ENCODE results near the gene FARP1. TPM values are rescaled to one million over a fixed set of nuclear protein-coding genes. Genes with fewer than 3 reads are reported as not detected.

Gene FARP1
- total and polyA plus RNA-seq, 2 of the 13 experiments (the other 11 are each of a cell fraction or from before 2014, with no cell fraction given), result 70.6 to 126 TPM

DNA sequence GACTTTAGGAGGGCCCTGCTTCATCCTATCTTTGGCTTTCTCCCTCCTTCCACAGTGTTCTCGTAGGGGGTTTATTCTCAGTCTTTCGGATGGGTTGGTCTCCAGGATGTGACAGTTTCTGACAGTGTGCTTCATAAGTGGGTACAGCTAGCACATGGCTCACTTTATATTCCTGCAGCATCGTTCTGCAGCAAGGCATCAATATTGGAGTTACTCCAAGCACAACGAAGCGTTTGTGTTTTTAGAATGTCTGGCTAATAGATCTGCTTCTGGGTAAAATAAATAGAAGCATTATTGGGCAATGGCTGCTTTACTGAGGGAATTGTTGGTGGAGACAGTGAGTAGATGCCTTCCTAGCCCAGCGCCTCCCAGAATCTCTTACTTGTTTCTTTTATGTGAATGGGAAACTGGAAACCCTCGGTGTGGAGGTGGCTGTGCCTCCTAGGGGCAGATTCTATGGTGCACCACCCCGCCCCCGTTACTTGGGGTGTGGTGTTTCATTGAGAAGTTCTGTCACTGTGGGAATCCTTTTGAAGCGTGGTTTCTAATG is 2.0 kb downstream of the FARP1 start (continued):
- TF ChIP-seq ZFY (CRISPR knock-in tag; IDR thresholded peaks at IDR 0.05) (peak; percentile 10; the same call in 1 of the 2 replicates), KLF16 (CRISPR knock-in tag; IDR thresholded peaks at IDR 0.05) (peak in 1 of 2 experiments; percentile 7; a peak in 1 of 4 replicates), NR1H2 (CRISPR knock-in tag; IDR thresholded peaks at IDR 0.05; ENCODE audit: borderline replicate concordance, low read depth) (no peak), MAZ (IDR thresholded peaks at IDR 0.05; ENCODE audit: borderline replicate concordance, low read depth, low read length) (no peak), MAZ (CRISPR knock-in tag; IDR thresholded peaks at IDR 0.05; ENCODE audit: low read depth) (0 out of 2 replicates have a peak, but pooled peaks have one; percentile 24), GATAD2A (CRISPR knock-in tag; IDR thresholded peaks at IDR 0.05) (peak; percentile 37; the same call in 1 of the 2 replicates), NR2F6 (IDR thresholded peaks at IDR 0.05) (peak; percentile 22; the same call in 1 of the 2 replicates), NR2F6 (CRISPR knock-in tag; IDR thresholded peaks at IDR 0.05) (peak; percentile 45), CENPT (CRISPR knock-in tag; IDR thresholded peaks at IDR 0.05; ENCODE audit: low read depth) (no peak), ZNF124 (CRISPR knock-in tag; IDR thresholded peaks at IDR 0.05) (no peak), POLR2A (IDR thresholded peaks at IDR 0.05; ENCODE audit: insufficient read depth in 1 of 2, low read depth in 2 of 2, low read length in 2 of 2) (peak in 1 of 2 experiments; percentile 45; a peak in 2 of 4 replicates), FOXA1 (IDR thresholded peaks at IDR 0.05) (no peak), FOXA1 (CRISPR knock-in tag; IDR thresholded peaks at IDR 0.05) (no peak), SIN3A (IDR thresholded peaks at IDR 0.05; ENCODE audit: borderline replicate concordance, low read depth, low read length) (peak; percentile 52; the same call in 1 of the 2 replicates), ZNF790 (CRISPR knock-in tag; IDR thresholded peaks at IDR 0.05; ENCODE audit: borderline replicate concordance) (no peak), ZNF629 (CRISPR knock-in tag; conservative IDR thresholded peaks at IDR 0.05) (no peak), CBX5 (CRISPR knock-in tag; IDR thresholded peaks at IDR 0.05; ENCODE audit: borderline replicate concordance) (no peak), ZNF230 (CRISPR knock-in tag; IDR thresholded peaks at IDR 0.05) (no peak), SATB2 (CRISPR knock-in tag; IDR thresholded peaks at IDR 0.05) (no peak), NCOR1 (IDR thresholded peaks at IDR 0.05; ENCODE audit: borderline replicate concordance, low read length) (0 out of 2 replicates have a peak, but pooled peaks have one; percentile 25), RBM39 (IDR thresholded peaks at IDR 0.05; ENCODE audit: low read depth, low read length, poor library complexity, severe bottlenecking) (no peak), ZNF746 (CRISPR knock-in tag; IDR thresholded peaks at IDR 0.05) (no peak), TGIF2 (CRISPR knock-in tag; IDR thresholded peaks at IDR 0.05) (peak; percentile 57; the same call in 1 of the 2 replicates), EED (CRISPR knock-in tag; IDR thresholded peaks at IDR 0.05) (no peak), RAD21 (CRISPR knock-in tag; IDR thresholded peaks at IDR 0.05) (no peak), ZNF761 (CRISPR knock-in tag; conservative IDR thresholded peaks at IDR 0.05) (no peak), BORCS8-MEF2B (CRISPR knock-in tag; IDR thresholded peaks at IDR 0.05) (0 out of 2 replicates have a peak, but pooled peaks have one; percentile 22), ZBTB8A (CRISPR knock-in tag; IDR thresholded peaks at IDR 0.05; ENCODE audit: borderline replicate concordance, low read depth) (no peak)
- TF ChIP-seq, protein P1, sequence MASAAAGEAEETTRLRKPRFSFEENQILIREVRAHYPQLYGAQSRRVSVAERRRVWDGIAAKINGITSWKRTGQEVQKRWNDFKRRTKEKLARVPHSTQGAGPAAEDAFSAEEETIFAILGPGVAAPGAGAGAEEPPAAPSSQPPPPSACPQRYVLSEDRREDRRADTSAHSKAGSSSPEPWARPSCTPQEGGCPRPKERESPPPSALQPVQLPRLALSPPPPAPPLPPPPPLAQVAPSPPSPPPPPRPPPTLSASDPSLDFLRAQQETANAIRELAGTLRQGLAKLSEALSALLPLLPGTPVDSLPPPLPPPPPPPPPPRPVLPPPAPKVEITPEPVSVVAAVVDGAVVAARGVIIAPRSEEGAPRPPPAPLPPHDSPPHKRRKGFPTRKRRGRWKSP (CRISPR knock-in tag; IDR thresholded peaks at IDR 0.05), result peak; percentile 20; the same call in 1 of the 2 replicates
- TF ChIP-seq, protein P2, sequence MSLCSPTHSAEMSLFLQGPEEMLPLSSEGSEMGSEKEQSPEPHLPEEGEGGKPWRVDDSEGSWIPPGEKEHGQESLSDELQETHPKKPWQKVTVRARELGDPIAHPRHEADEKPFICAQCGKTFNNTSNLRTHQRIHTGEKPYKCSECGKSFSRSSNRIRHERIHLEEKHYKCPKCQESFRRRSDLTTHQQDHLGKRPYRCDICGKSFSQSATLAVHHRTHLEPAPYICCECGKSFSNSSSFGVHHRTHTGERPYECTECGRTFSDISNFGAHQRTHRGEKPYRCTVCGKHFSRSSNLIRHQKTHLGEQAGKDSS (CRISPR knock-in tag; IDR thresholded peaks at IDR 0.05; ENCODE audit: borderline replicate concordance, low read depth), result no peak
- TF ChIP-seq, protein P3, sequence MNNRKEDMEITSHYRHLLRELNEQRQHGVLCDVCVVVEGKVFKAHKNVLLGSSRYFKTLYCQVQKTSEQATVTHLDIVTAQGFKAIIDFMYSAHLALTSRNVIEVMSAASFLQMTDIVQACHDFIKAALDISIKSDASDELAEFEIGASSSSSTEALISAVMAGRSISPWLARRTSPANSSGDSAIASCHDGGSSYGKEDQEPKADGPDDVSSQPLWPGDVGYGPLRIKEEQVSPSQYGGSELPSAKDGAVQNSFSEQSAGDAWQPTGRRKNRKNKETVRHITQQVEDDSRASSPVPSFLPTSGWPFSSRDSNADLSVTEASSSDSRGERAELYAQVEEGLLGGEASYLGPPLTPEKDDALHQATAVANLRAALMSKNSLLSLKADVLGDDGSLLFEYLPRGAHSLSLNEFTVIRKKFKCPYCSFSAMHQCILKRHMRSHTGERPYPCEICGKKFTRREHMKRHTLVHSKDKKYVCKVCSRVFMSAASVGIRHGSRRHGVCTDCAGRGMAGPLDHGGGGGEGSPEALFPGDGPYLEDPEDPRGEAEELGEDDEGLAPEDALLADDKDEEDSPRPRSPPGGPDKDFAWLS (CRISPR knock-in tag; IDR thresholded peaks at IDR 0.05; ENCODE audit: borderline replicate concordance), result no peak

Measured in HepG2 (cell line).